GM23338 (cell line): Measurements from ENCODE around the gene BICC1.

Experiments
- CREB1 ChIP-seq: fragments of 250-450 bp; sonication (Bioruptor Pico); IDR thresholded peaks from 2 replicates; pipeline ENCODE4 v1.5.0; 2020; ENCODE audit warnings: low read depth, mild to moderate bottlenecking, moderate library complexity
- CTCF ChIP-seq, 2 experiments: fragments of 200-600 bp in 1 of 2; sonication (generic) in 1 of 2; conservative IDR thresholded peaks; 2 replicates each; pipeline versions ENCODE4 v1.5.1 to v1.6.1; 2016 to 2017; ENCODE audit warnings: antibody characterized with exemption in 2 of 2, low read depth in 2 of 2, mild to moderate bottlenecking in 2 of 2, moderate library complexity in 1 of 2
- ETS1 ChIP-seq: IDR thresholded peaks from 2 replicates; pipeline ENCODE4 v1.6.1; 2016; ENCODE audit warnings: antibody characterized with exemption
- EZH2 ChIP-seq: fragments of 200-600 bp; sonication (generic); IDR thresholded peaks from one replicate; pipeline ENCODE4 v1.8.0; 2017; ENCODE audit warnings: antibody characterized with exemption, mild to moderate bottlenecking, low read depth; ENCODE audit not compliant: unreplicated experiment
- EZH2phosphoT487 ChIP-seq: fragments of 200-600 bp; sonication (generic); IDR thresholded peaks from one replicate; pipeline ENCODE4 v1.8.1; 2018; ENCODE audit warnings: antibody characterized with exemption; ENCODE audit not compliant: unreplicated experiment
- JUNB ChIP-seq: IDR thresholded peaks from one replicate; pipeline ENCODE4 v1.6.1; 2016; ENCODE audit warnings: antibody characterized with exemption; ENCODE audit not compliant: unreplicated experiment
- NANOG ChIP-seq: IDR thresholded peaks from 2 replicates; pipeline ENCODE4 v1.6.1; 2016; ENCODE audit warnings: antibody characterized with exemption, borderline replicate concordance
- POLR2AphosphoS5 ChIP-seq: IDR thresholded peaks from 2 replicates; pipeline ENCODE4 v1.6.1; 2016; ENCODE audit warnings: antibody characterized with exemption, low read depth
- REST ChIP-seq: IDR thresholded peaks from one replicate; pipeline ENCODE4 v1.6.1; 2018; ENCODE audit warnings: antibody characterized with exemption; ENCODE audit not compliant: unreplicated experiment
- STAT1 ChIP-seq: IDR thresholded peaks from one replicate; pipeline ENCODE4 v1.6.1; 2016; ENCODE audit warnings: antibody characterized with exemption; ENCODE audit not compliant: unreplicated experiment
- ZNF114 ChIP-seq: fragments of 250-450 bp; sonication (Bioruptor Pico); IDR thresholded peaks from 2 replicates; pipeline ENCODE4 v1.5.0; 2020; ENCODE audit warnings: mild to moderate bottlenecking, moderate library complexity
- ZNF331 ChIP-seq: fragments of 250-450 bp; sonication (Bioruptor Pico); IDR thresholded peaks from 2 replicates; pipeline ENCODE4 v1.5.0; 2020; ENCODE audit warnings: low read depth, mild to moderate bottlenecking, moderate library complexity
- ZNF462 ChIP-seq: fragments of 250-450 bp; sonication (Bioruptor Pico); IDR thresholded peaks from 2 replicates; pipeline ENCODE4 v1.5.0; 2020; ENCODE audit warnings: mild to moderate bottlenecking, moderate library complexity

GRCh38 chr10:58743466-58744115 lies 230.9 kb downstream of the BICC1 start:
- TF ChIP-seq CTCF (conservative IDR thresholded peaks at IDR 0.05; ENCODE audit: low read depth in 2 of 2) (no peak), POLR2AphosphoS5 (no peak), CREB1 (CRISPR knock-in tag) (no peak), JUNB (no peak), REST (no peak), EZH2phosphoT487 (no peak), EZH2 (no peak), STAT1 (no peak), NANOG (no peak), ZNF331 (CRISPR knock-in tag) (no peak), ZNF114 (CRISPR knock-in tag) (no peak), ZNF462 (CRISPR knock-in tag) (no peak), ETS1 (no peak)
